Skin epidermis (tissue), 12 donors: ENCODE data around the gene C16orf82.

Source experiments
- H3K27ac ChIP-seq, 21 experiments: fragments of 200-600 bp; sonication (generic) in 11 of 21; one replicate each; pipeline ENCODE4 v1.5.0; 2020; ENCODE audit warnings: mild to moderate bottlenecking in 3 of 21, inconsistent platforms in 2 of 21, moderate library complexity in 2 of 21
- H3K4me3 ChIP-seq, 7 experiments: fragments of 200-600 bp; sonication (generic) in 2 of 7; one replicate each; pipeline ENCODE4 v1.5.0; 2020; ENCODE audit warnings: inconsistent platforms in 2 of 7, mild to moderate bottlenecking in 2 of 7, moderate library complexity in 1 of 7

Gene C16orf82

DNA sequence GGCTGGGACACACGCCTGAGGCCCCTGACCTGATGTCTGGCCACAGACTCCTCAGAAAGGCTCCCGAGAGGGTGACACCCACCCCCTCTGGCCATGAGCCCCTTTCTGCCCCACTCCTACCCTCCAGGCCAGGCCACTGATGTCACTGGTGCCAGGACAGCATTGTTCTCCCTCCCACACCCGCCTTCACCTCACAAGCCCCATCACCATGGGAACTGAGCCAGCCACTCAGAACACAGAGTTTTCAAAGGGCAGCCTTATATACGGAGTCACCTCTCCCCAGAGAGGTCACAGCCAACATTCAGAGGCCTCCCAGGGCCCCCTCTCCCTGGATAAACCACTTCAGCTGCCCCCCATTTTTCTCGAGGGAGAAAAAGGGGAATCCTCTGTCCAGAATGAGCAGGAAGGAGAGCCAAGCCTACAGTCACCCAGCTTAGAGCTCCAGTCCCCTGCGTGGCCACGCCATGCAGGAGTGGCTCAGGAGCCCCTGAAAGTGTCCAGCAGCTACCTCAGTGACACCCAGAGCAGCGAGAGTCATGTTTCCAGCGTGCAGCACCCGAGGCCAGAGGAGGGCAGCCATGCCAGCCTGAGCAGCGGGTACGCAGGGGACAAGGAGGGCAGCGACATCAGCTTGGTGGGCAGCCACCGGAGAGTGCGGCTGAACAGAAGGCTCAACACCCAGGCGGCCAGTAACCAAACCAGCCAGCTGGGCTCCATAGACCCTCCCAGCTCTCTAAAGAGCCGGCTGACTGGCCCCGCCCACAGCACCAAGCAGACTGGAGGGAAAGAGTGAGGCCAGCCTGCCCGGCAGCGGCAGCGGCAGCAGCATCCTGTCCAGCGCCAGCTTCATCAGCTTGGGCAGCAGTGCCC is at the start of gene C16orf82:
Gene C16orf82, plus strand, starts transcription at position 260 of the 870 bp plus-strand sequence.
- Histone ChIP-seq H3K27ac (no peak within 1 kb of the TSS), H3K4me3 (no peak within 1 kb of the TSS)

DNA sequence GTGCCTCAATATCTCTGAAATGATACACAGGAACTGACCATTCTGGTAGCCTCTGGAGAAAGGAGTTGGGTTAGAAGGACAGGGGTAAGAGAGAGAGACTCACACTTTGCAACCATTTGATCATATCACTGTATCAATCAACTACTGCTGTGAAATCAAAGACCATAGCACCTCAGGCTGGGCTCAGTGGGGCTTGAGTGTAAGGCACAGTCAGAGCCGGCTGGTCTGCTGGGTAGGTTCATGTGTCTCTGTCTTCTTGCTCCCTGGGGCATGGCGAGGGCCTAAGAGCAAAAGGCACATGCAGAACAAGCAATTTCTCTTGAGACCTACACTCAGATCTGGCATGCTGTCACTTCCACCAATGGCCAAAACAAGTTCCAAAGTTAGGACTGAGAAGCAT is 46.7 kb upstream of the C16orf82 start:
- H3K27ac ChIP-seq = no peak overlapping the region
- no peak overlapping the region for H3K4me3 ChIP-seq

DNA sequence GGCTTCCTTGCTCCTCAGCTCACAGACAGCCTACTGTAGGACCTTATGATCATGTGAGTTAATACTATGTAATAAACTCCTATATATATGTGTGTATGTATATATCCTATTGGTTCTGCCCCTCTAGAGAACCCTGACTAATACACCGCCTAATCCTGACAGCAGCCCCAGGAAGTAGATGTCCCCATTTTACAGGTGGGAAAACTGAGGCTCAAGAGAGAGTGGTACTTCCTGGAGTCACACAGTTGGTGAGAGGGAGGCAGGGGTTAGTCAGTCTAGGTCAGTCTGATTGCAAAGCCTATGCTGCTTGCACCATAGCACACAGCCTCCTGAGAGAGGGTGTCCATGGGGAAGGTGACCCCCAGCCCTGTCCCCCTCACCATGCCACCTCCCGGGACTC is 42.7 kb upstream of the C16orf82 start:
- Histone ChIP-seq H3K4me3 (no peak overlapping the region), H3K27ac (no peak overlapping the region)

DNA sequence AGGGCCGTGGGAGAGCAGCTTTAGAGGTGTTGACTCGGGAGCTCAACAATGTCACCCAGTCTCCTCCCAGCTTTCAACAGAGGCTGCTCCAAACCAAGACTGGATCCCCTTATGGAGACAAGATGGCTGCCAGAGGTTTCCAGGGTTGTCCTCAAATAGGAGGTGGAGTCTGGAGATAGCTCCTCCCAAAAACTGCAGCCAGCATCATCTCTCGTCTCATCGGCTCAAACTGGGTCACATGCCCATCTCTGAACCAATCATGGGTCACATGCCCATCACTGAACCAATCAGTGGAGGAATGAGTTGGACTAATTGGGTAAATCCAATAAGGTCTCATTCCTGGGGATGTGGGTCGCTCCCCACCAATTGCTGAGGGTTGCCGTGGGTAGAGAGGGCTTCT is 41.1 kb upstream of the C16orf82 start:
- no peak overlapping the region for H3K4me3 ChIP-seq

DNA sequence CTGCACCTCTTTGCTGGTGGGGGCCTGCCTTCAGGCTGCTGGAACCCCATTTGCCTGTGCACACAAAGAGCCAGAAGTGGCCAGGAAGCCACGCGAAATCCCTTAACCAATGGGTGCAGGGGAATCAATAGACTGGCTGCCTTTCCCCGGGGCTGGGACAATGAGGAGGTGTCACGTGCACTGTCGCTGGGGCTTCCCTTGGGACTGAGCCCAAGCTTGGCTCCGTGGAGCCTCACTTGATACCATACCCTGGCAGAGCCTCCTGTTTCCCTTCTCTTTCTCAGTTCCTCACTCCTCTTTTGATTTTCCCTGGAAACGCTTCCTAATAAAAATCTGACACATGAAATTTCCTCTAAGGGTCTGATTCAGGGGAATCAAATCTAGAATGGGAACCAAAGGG is 38.8 kb upstream of the C16orf82 start:
- H3K27ac ChIP-seq = no peak overlapping the region
- H3K4me3 ChIP-seq = no peak overlapping the region

More for the DNA sequence above, 41.1 kb upstream of the C16orf82 start:
- no peak overlapping the region for H3K27ac ChIP-seq

DNA sequence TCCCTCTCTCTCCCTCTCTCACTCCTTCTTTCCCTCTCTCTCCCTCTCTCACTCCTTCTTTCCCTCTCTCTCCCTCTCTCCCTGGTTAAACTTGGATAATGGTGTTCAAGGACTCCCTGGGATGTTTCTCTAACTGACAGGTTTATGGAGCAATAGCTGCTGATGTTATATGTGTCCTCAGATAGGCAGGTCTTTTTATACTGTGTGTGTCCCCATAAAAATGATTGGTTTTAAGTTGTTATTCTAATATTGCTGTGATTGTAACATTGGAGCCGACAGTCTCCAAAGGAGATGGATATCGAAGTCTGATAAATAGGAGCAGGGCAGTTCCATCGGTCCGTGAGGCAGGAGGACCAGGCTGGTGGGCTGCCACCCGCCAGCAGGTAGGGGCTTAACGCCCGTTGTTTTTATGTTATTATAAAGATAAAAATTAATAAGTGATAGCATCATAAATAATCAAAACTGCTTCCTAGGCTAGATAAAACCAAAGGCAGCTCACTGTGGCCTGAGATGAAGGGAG is 38.1 kb upstream of the C16orf82 start:
- H3K4me3 ChIP-seq = no peak overlapping the region
- H3K27ac ChIP-seq = no peak overlapping the region

DNA sequence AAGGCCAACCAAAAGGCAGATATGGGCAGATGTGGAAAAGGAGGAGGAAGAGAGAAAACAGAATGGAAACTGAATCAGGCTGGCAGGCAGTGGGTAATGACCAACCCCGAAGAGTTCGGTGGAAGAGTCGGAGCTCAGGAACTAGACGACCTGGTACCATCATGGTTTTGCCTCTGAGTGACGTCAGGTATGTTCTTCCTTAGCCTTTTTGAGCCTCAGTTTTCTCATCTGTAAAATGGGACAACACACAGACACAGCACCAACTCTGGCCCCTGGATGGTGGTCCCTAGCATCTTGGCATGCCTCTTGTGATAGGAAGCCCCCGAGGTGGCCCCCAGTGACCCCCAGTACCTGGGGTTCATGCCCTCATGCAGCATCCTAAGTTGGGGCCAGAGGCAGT is 37.2 kb upstream of the C16orf82 start:
- H3K4me3 ChIP-seq = no peak overlapping the region
- H3K27ac ChIP-seq = no peak overlapping the region

DNA sequence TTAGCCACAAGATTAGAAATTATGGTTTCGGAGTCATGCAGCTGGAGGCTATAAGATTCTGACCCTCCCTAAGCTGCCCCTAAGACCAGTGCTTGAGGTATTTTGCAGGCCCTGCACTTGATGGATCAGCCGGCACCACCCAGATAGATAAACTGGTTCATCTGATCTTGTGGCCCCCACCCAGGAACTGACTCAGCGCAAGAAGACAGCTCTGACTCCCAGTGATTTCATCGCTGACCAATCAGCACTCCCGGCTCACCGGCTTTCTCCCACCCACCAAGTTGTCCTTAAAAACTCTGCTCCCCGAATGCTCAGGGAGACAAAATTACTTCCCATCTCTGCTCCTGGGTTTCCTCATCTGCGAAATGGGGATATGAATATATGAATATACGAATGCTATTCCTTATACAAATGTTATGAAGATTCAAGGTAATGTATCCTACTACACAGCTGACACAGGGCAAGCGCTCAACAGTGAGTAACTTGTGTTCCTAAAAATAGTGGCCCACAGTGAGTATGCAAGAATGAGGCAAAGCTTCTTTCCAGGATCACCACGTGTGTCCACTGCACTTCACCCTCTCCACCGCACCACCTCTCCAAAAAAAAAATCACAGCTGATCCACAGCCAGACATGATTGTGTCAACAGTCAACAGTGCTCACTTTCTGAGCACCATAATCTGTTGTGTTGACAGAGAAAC is 33.3 kb upstream of the C16orf82 start:
- H3K27ac ChIP-seq = no peak overlapping the region
- H3K4me3 ChIP-seq = no peak overlapping the region

DNA sequence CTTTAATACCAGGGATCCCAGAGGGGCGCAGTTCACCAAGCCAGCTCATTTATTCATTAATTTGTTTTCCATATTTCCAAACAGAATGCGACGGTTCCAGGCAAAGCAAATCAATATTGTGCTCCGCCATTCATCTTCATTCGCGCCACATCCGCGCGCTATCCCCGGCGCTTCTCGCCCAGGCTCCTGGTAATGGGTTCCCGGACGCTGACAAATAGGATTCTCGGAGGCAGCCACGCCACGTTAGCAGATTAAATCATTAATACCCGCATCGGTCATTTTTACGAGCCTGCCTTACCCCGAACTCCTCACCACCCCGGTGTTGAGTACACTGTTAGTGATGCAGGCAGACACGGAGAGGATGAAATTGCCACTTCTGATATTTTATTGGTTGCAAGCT is 26.0 kb upstream of the C16orf82 start:
- Histone ChIP-seq H3K27ac (no peak overlapping the region), H3K4me3 (no peak overlapping the region)

DNA sequence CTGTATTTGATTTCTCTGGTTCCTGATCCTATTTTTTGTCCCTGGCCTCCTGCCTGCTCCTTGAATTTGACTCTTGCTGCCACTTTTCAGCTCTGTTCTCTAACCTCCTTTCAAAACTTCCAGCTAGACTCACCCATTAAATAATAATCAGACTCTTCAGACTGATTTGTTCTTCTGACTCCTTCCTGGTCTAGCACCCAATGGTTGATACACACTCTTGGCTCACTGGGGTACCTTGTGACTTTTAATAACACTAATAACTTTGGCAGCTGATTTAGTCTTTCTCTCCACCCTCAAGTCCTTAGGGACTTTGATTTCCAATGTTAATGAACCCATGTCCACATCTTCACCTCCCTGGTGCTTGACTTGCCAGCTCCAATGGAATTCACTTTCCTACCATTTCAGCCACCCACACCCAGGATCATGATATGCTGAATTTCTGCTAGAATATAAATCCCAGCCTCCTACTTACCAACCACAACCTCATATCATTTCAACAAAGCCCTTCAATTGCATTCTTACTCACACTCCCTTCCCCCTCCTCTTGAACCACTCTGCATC is 19.7 kb upstream of the C16orf82 start:
- Histone ChIP-seq H3K4me3 (no peak overlapping the region), H3K27ac (no peak overlapping the region)

DNA sequence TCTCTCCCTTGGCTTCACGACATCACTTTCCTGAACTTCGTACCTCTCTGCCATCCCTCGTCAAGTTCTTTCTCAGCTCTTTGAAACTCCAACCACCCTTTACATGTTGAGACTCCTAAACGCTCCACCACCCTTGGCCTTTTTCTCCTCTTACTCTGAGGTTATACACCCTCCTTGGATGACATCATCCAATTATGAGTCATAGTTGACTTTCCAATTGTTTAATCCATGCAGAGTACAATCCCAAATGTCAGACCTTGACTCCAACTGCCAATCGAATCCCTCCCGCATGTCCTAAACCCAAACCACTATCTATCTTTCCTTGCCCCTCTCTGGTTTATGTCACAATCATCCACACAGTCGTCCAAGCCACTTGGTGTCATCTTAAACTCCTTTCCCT is 18.4 kb upstream of the C16orf82 start:
- H3K4me3 ChIP-seq = no peak overlapping the region

DNA sequence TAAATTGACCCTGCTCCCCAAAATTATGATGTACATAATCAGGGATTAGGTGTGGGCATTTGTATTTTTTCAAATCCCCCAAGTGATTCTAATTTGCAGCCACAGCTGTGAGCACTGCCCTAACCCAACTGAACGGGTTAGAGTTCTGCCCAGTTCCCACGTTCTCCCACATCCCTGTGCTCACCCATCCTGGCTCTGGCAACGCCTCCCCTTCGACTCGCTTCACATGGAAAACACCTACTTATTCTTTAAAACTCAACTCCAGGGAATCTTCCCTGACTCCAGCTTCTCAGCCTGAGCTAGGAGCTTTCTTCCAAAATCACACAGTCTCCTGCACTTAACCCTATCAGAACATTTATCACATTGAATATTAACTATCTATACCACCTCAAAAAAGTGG is 17.6 kb upstream of the C16orf82 start:
- H3K4me3 ChIP-seq = no peak overlapping the region
- H3K27ac ChIP-seq = no peak overlapping the region

More for the DNA sequence above, 18.4 kb upstream of the C16orf82 start:
- no peak overlapping the region for H3K27ac ChIP-seq

DNA sequence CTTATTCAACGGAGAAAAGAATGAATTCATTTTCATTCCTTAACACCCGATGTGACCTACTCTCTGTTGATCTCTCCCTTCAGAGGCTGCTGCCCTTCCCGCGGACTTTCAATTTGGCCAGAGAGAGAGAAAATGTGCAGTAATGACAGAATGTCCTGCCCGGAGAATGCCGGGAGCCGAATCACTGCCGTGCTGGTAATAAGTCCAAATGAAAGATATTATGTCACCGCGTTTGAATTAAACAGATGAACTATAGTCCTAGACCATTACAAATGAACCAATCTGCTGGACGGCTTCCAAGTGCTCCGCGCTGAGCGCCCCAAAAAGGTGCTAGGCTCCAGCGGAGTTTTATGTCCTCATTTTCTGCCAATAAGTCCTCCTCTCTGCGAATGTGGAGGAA is 14.7 kb upstream of the C16orf82 start:
- H3K27ac ChIP-seq = no peak overlapping the region
- H3K4me3 ChIP-seq = no peak overlapping the region

DNA sequence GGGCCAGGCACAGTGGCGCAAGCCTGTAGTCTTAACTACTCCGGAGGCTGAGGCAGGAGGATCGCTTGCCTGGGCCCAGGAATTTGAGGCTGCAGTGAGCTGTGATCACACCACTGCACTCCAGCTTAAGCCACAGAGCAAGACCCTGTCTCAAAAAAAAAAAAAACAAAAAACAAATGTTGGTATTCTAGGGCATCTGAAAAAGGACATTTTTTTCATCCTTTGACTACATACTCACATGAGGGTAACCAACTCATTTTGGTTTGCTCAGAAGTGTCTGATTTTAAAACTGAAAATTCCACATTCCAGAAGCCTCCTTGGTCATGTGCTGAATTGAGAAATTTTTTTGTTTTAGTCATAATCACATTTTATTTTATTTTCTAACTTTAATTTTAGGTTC is 12.7 kb upstream of the C16orf82 start:
- no peak overlapping the region for H3K27ac ChIP-seq
- no peak overlapping the region for H3K4me3 ChIP-seq

DNA sequence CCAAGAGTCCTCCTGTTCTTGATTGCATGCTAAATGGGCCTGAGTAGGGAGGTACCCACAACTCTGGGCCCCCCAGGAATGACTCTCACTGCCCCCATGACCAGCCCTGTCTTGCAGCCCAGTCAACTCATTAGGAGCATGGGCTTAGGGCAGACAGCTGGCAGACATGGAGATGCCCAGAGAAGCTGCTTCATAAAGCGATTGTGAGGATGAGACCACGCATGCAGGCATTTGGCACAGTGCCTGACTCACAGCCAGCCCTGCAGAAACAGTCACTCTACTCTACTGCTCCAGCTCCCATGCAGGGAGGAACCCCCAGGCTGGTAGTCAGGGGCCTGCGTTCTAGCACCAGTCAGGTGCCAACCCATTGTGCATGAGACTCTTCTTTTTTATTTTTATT is 8.4 kb upstream of the C16orf82 start:
- Histone ChIP-seq H3K4me3 (no peak overlapping the region), H3K27ac (no peak overlapping the region)

DNA sequence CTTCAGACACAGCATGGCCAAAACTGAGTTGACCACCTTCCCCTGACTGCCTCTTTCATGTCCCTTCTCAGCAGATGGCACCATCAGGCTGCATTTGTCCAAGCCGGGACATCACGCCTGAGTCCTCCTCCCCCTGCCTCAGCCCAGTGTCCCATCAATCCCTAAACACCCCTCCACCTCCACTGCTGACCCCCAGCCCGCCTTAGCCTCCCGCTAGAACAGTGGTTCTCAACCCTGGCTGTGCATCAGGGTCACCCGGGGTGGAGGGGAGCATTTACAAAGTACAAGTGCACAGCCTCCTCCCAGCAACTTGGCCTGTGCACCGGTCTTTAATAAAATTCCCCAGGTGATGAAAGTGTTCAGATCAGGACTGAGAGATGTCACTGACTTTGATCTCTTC is 4.0 kb downstream of the C16orf82 start:
- Histone ChIP-seq H3K4me3 (no peak overlapping the region), H3K27ac (no peak overlapping the region)

DNA sequence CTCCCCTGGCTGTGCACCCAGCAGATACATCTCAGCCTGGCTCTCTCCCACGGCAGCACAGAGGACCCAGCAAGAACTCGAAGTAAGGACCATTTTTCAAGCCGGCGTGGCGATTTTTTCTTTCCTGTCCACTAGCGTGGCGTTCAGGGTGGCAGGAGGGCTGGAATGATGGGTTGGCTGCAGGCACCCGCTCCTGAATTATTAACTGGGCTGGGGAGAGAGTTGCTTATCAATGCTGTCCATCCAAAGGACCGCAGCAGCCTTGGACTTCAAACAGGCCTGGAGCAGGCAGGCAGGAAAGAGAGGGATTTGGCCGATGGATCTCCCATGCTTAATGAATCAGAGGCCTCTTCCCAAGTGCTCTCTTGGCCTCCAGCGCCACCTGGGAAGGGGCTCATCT is 7.0 kb downstream of the C16orf82 start:
- Histone ChIP-seq H3K27ac (no peak overlapping the region), H3K4me3 (no peak overlapping the region)

DNA sequence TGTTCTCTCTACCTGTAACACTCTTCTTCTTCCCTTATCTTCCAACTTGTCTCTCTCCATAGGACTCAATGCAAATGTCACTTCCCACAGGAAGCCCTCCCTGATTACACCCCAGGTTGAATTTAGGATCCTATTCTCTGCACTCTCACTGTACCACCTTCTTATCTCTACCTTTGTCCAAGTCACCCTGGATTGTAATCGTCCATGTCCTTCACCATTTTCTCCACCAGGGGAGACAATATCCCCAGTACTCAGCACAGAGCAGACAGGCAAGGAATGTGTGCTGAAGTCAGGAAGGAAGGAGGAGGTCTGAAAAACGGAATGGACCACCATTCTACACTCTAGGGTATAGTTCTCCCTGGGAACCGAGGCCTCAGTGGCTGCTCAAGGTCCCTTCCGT is 14.2 kb downstream of the C16orf82 start:
- no peak overlapping the region for H3K27ac ChIP-seq
- H3K4me3 ChIP-seq = no peak overlapping the region

DNA sequence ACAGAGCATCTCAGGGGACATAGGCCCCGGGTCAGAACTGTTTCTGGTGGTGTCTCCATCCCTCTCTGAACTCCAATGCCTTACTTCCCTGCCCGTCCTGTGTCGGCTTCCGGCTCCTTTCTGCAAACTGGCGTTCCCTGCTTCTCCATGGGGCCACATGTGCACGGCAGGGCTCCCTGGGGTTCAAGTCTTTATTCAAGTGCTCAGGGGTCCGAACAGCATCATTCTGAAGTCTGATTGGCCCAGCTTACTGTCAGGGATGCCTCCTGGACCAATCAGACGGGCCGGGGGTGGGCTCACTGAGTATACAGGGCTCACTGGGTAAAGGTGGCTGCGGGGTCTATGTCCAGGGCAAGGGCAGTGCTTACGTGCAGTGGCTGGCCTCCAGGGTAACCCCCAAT is 17.1 kb downstream of the C16orf82 start:
- H3K4me3 ChIP-seq = no peak overlapping the region
- no peak overlapping the region for H3K27ac ChIP-seq

DNA sequence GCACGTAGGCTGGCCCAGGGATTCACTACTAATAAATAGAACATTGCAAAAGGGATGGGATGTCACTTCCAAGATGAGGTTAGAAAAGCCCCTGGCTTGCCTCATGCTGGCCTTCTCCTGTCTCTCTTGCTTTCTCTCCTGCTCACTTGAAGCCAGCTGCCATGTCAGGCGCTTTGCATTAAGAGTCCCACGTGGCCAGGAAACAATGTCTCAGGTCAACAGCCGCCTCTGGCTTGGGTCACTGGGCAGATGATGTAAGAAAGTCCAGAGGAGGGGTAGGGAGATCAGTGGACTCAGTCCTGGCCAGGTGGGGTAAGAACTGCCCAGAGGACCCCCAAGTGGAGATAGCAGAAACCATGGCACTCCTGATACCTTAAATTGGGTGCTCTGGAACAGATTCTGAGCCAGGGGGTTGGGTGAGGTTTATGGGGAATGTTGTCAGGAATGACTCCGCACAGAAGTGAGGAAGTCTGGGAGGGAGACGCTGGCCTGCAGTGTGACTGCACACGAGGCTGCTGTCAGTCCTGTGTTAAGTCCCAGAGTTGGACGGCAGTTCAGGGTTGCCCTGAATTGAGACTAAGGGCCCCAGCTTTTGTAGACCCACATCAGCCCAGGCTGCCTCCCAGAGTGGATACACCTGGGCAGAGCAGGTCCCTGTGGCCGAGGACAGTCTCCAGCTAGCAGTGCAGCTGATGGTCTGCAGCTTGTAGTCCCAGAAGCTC is 17.7 kb downstream of the C16orf82 start:
- no peak overlapping the region for H3K4me3 ChIP-seq
- H3K27ac ChIP-seq = no peak overlapping the region
